Mesothelial cell of epicardium (in vitro differentiated cells): ENCODE results near the gene FLNB. TPM values are rescaled to one million over a fixed set of nuclear protein-coding genes. Genes with fewer than 3 reads are reported as not detected.
A peak's percentile ranks its signal among the peaks of the same experiment; 100 is the strongest.

Experiments used
- DNase-seq, 2 experiments: peaks; one replicate each; pipeline ENCODE4 v3.0.0; 2021; ENCODE audit warnings: low spot score in 2 of 2; ENCODE audit not compliant: unreplicated experiment in 2 of 2
- H3K27ac Mint-ChIP-seq: 2 replicates; pipeline ENCODE4 v1.8.0; 2021; ENCODE audit warnings: mixed read lengths
- H3K27me3 Mint-ChIP-seq: 2 replicates; pipeline ENCODE4 v1.8.0; 2021; ENCODE audit warnings: low read depth, mixed read lengths
- H3K36me3 Mint-ChIP-seq: 2 replicates; pipeline ENCODE4 v1.8.0; 2021; ENCODE audit warnings: mixed read lengths
- H3K4me1 Mint-ChIP-seq: 2 replicates; pipeline ENCODE4 v1.8.0; 2021; ENCODE audit warnings: mixed read lengths
- H3K4me3 Mint-ChIP-seq: 2 replicates; pipeline ENCODE4 v1.8.0; 2021; ENCODE audit warnings: mild to moderate bottlenecking, moderate library complexity, mixed read lengths
- H3K9me3 Mint-ChIP-seq: 2 replicates; pipeline ENCODE4 v1.8.0; 2021; ENCODE audit warnings: mixed read lengths
- CTCF ChIP-seq: fragments of 200-600 bp; sonication (generic); IDR thresholded peaks from one replicate; pipeline ENCODE4 v1.5.0; 2021; ENCODE audit warnings: antibody characterized with exemption; ENCODE audit not compliant: unreplicated experiment
- total RNA-seq: library from RNA; stranded (reverse); gene quantifications from 3 replicates; pipeline ENCODE4 v1.2.1, GENCODE V29; 2021

Gene FLNB
- total RNA-seq, 1 donor from 2014 or later, result 190 TPM

DNA sequence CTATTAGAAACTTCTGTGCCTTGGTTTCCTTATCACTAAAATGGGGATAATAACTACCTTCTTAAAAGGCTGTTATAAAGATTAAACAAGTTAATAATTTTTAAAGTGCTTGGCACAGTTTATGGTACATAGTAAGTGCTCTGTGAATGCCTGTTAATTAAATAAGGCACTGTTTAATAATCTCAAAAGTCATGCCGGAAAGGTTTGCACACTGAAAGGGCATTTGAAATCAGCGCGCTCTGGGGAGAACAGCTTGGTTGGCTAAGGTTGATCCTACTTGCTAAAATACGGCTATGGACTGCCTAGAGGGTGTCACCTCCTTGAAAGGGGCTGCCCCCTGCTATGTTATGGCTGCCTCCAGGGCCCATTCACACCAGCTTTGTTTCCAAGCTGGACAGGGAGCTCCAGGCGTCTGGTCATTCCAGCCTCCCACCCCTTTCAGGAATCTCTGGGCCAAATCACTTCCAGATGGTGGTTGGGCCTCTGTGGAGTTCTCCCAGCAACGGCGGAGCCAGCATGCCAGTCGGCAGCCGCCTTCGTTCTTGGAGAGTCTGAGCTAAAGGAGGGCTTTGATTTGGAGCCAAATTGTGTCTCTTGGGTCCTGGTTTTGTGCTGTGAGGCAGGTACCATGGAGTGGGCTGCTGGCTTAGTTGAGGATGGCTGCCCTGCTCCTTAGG is 5.9 kb downstream of the FLNB start:
- Mint-ChIP-seq H3K27ac (peak overlapping the region; percentile 97), H3K4me3 (peak overlapping the region; percentile 2), H3K27me3 (no peaks in the 10 kb centered on the region), H3K9me3 (no peaks in the 10 kb centered on the region), H3K36me3 (no peaks in the 10 kb centered on the region), H3K4me1 (peaks cover 70% of the 10 kb centered on the region)
- DNase-seq, result peak; percentile 49 to 76
- no peak for TF ChIP-seq CTCF

DNA sequence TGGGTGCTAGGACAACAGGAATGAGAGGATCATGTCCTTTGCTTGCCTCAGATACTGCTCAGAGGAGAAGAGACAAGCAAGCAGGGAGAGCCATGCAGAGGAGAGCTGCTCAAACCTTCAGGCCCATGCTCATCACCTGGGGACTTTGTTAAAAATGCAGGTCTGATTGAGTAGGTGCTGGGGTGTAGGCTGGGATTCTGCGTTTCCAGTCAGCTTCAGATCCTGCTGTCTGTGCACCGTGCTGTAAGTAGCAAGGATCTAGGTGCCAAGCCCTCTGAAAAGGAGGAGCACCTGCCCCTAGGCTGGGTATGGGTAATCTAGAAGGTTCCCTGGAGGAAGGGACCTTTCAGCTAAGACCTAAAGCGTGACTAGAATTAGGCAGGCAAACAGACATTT is 7.3 kb downstream of the FLNB start:
- Mint-ChIP-seq H3K4me1 (peaks cover 70% of the 10 kb centered on the region), H3K4me3 (no peak overlapping the region), H3K9me3 (no peaks in the 10 kb centered on the region), H3K36me3 (no peaks in the 10 kb centered on the region), H3K27ac (peak overlapping the region; percentile 97), H3K27me3 (no peaks in the 10 kb centered on the region)
- DNase-seq, result no peak
- TF ChIP-seq CTCF, result no peak

DNA sequence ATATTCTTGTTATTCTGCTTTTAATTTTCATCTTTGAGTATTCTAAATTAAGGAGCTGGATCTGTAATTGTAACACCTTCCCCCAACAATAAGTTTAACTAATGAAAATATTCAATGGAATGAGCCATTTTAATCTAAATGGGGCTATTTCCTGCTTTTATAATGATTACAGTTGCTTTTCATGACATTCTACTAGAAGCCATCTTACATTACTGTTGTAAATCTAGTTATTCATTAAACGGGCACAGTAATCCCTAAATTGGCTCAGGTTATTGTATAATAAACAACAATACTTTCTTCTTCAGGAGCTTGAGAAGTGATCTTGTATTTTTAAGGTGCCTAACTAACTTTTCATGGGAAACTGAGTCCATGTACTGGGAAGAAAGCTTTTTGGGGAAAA is 8.5 kb downstream of the FLNB start:
- Mint-ChIP-seq H3K4me3 (no peak overlapping the region), H3K27me3 (no peaks in the 10 kb centered on the region), H3K36me3 (no peaks in the 10 kb centered on the region), H3K4me1 (peaks cover 67% of the 10 kb centered on the region), H3K27ac (peak overlapping the region; percentile 68), H3K9me3 (no peaks in the 10 kb centered on the region)
- DNase-seq, result no peak
- no peak for TF ChIP-seq CTCF

DNA sequence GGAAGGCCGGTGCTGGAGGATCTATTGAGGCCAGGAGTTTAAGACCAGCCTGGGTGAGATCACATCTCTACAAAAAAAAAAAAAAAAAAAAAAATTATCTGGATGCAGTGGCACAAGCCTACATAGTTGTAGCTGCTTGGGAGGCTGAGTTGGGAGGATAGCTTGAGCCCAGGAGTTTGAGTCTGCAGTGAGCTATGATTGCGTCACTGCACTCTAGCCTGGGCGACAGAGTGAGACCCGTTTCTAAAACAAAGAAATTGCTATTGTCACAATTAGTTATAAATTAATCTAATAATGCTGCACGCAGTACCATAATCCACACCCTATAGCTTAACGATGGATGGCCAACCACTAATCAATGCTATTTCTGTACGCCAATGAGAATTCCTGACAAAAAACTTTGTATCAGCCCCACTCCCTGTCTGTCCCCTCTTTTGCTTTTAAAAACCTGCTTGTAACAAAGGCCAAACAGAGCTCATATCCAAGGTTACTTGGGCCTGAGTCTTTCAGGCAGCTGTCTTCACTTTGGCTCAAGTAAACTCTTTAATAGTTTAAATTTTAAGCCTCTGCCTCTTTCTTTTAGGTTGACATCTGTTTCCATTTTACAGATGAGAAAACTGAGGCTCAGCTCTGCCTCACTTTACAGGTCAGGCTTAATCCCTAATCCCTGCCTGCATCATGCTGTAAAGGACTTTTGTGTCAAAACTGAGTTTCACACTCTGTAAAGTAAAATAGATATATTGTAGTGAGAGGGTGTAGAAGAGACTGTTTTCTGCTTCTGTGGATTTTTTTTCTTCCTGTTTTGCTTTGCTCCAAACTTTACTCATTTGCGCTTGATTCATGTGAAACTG is 10.9 kb downstream of the FLNB start:
- H3K4me3 Mint-ChIP-seq, result no peak overlapping the region
- H3K27me3 Mint-ChIP-seq, result no peaks in the 10 kb centered on the region
- no peak for DNase-seq
- no peaks in the 10 kb centered on the region for H3K9me3 Mint-ChIP-seq
- H3K36me3 Mint-ChIP-seq, result no peaks in the 10 kb centered on the region
- H3K4me1 Mint-ChIP-seq, result peaks cover 51% of the 10 kb centered on the region
- peak overlapping the region; percentile 94 for H3K27ac Mint-ChIP-seq
- TF ChIP-seq CTCF, result no peak

GRCh38 chr3:58020783-58021071 is 12.5 kb downstream of the FLNB start:
- H3K36me3 Mint-ChIP-seq, result no peaks in the 10 kb centered on the region
- no peaks in the 10 kb centered on the region for H3K27me3 Mint-ChIP-seq
- H3K4me3 Mint-ChIP-seq, result no peak overlapping the region
- no peaks in the 10 kb centered on the region for H3K9me3 Mint-ChIP-seq
- peaks cover 42% of the 10 kb centered on the region for H3K4me1 Mint-ChIP-seq
- peak overlapping the region; percentile 94 for H3K27ac Mint-ChIP-seq
- DNase-seq, result no peak
- no peak for TF ChIP-seq CTCF
